Common myeloid progenitor, CD34-positive (primary cell): ENCODE measurements around the gene PAX8.

Source experiments
- CTCF ChIA-PET: fragments of 350-600 bp; sonication (Branson Sonifier 250); formaldehyde crosslinking; loops from one replicate; lab custom pipeline; 2021; ENCODE audit warnings: antibody characterized with exemption; lab: Charles Lee
- POLR2A ChIA-PET: fragments of 350-600 bp; sonication (Branson Sonifier 250); formaldehyde crosslinking; loops from one replicate; lab custom pipeline; 2021; ENCODE audit warnings: antibody characterized with exemption; lab: Charles Lee
- DNase-seq, 3 donors: peaks; one replicate each; pipeline versions ENCODE4 v3.0.0 to v3.0.0-alpha.2; 2013
- H3K27ac ChIP-seq, 2 experiments: 1 replicate in 1 of 2; 2 replicates in 1 of 2; pipeline ENCODE4 v1.7.0; 2013; ENCODE audit warnings: inconsistent platforms in 2 of 2, low read length in 2 of 2, mild to moderate bottlenecking in 2 of 2, low read depth in 1 of 2, moderate library complexity in 1 of 2; ENCODE audit not compliant: severe bottlenecking in 2 of 2, insufficient read depth in 1 of 2, poor library complexity in 1 of 2
- H3K27me3 ChIP-seq, 5 experiments: replicated peaks in 2 of 5; 1 replicate in 3 of 5; 2 replicates in 2 of 5; pipeline versions ENCODE4 v1.6.1 to v1.7.0; 2013; ENCODE audit warnings: low read length in 4 of 5, mild to moderate bottlenecking in 2 of 5, moderate library complexity in 2 of 5, inconsistent platforms in 1 of 5; ENCODE audit not compliant: insufficient read depth in 5 of 5, control insufficient read depth in 4 of 5
- H3K36me3 ChIP-seq, 4 experiments: 1 replicate in 2 of 4; 2 replicates in 2 of 4; pipeline versions ENCODE4 v1.6.1 to v1.7.0; 2013; ENCODE audit warnings: low read length in 3 of 4, control low read depth in 1 of 4, mild to moderate bottlenecking in 1 of 4; ENCODE audit not compliant: control insufficient read depth in 4 of 4, insufficient read depth in 4 of 4
- H3K4me1 ChIP-seq, 4 experiments: 1 replicate in 3 of 4; 2 replicates in 1 of 4; pipeline versions ENCODE4 v1.6.1 to v1.7.1; 2013; ENCODE audit warnings: low read length in 3 of 4, mild to moderate bottlenecking in 3 of 4, control low read depth in 1 of 4, inconsistent platforms in 1 of 4, moderate library complexity in 1 of 4; ENCODE audit not compliant: control insufficient read depth in 4 of 4, insufficient read depth in 4 of 4; ENCODE audit errors: control extremely low read depth in 1 of 4
- H3K4me3 ChIP-seq, 7 experiments: 1 replicate in 4 of 7; 2 replicates in 3 of 7; pipeline versions ENCODE4 v1.5.1 to v1.7.0; 2013; ENCODE audit warnings: mild to moderate bottlenecking in 7 of 7, low read length in 6 of 7, moderate library complexity in 6 of 7, inconsistent platforms in 2 of 7, low read depth in 2 of 7, control low read depth in 1 of 7; ENCODE audit not compliant: insufficient read depth in 4 of 7, control insufficient read depth in 1 of 7; ENCODE audit errors: extremely low read depth in 1 of 7
- H3K9me3 ChIP-seq, 5 experiments: 1 replicate in 4 of 5; 2 replicates in 1 of 5; pipeline versions ENCODE4 v1.6.1 to v1.7.1; 2013; ENCODE audit warnings: low read length in 4 of 5, mild to moderate bottlenecking in 2 of 5, inconsistent platforms in 1 of 5, low read depth in 1 of 5, moderate library complexity in 1 of 5; ENCODE audit not compliant: control insufficient read depth in 4 of 5, insufficient read depth in 2 of 5; ENCODE audit errors: control extremely low read depth in 1 of 5
- WGBS: methylation state at CpG from one replicate; pipeline ENCODE4 v1.1.5; 2013; ENCODE audit not compliant: insufficient coverage; 5-methylcytosine and 5-hydroxymethylcytosine counted together

The PAX8 gene

GRCh38 chr2:113197347-113198047 lies 81.2 kb downstream of the PAX8 start:
- H3K4me3 ChIP-seq, result no peak overlapping the region
- H3K27ac ChIP-seq, result no peak overlapping the region
- H3K4me1 ChIP-seq, result peaks cover 0 to 6% (median 2%) of the 10 kb centered on the region in 4 experiments
- H3K27me3 ChIP-seq, result no peaks in the 10 kb centered on the region
- CTCF ChIA-PET, result interaction anchor here (0.6 to 18.0 kb wide), 15 partner anchors 7 to 173 kb away, joined by 3 to 286 read pairs (median 4); partner anchors contain the start of gene PSD4
- POLR2A ChIA-PET, result no interaction called here
- WGBS, result 82% methylated on average over 7 of the region's 17 CpGs
- DNase-seq, result no peak
- H3K9me3 ChIP-seq, result no peaks in the 10 kb centered on the region
- peaks cover 19 to 91% (median 63%) of the 10 kb centered on the region in 4 experiments for H3K36me3 ChIP-seq

- Histone ChIP-seq H3K27ac (no peak overlapping the region), H3K4me1 (peaks cover 0 to 6% (median 2%) of the 10 kb centered on the region in 4 experiments), H3K27me3 (no peaks in the 10 kb centered on the region), H3K9me3 (no peaks in the 10 kb centered on the region), H3K4me3 (no peak overlapping the region), H3K36me3 (peaks cover 16 to 90% (median 60%) of the 10 kb centered on the region in 4 experiments)
- 100% methylated on average over 4 of the region's 4 CpGs for WGBS
- POLR2A ChIA-PET, result no interaction called here
- CTCF ChIA-PET, result interaction anchor here (0.6 to 18.0 kb wide), 9 partner anchors 16 to 174 kb away, joined by 3 to 286 read pairs (median 4); partner anchors contain the start of gene PSD4
- DNase-seq, result no peak
Measured at GRCh38 chr2:113196839-113197238, 81.9 kb downstream of the PAX8 start.

- no peaks in the 10 kb centered on the region for H3K9me3 ChIP-seq
- no peak overlapping the region for H3K27ac ChIP-seq
- H3K27me3 ChIP-seq, result no peaks in the 10 kb centered on the region
- peaks cover 0 to 6% (median 2%) of the 10 kb centered on the region in 4 experiments for H3K4me1 ChIP-seq
- POLR2A ChIA-PET, result no interaction called here
- no peak overlapping the region for H3K4me3 ChIP-seq
- WGBS, result 97% methylated on average over 10 of the region's 11 CpGs
- no peak for DNase-seq
- H3K36me3 ChIP-seq, result peaks cover 12 to 90% (median 59%) of the 10 kb centered on the region in 4 experiments
- CTCF ChIA-PET, result interaction anchor here (0.7 to 18.0 kb wide), 6 partner anchors 21 to 118 kb away, joined by 3 to 286 read pairs (median 5); partner anchors contain the start of gene PSD4
Measured at GRCh38 chr2:113195923-113196501, 82.7 kb downstream of the PAX8 start.

GRCh38 chr2:113192459-113193100 lies 86.1 kb downstream of the PAX8 start:
- CTCF ChIA-PET, result interaction anchor here (1.0 to 18.0 kb wide), 6 partner anchors 11 to 113 kb away, joined by 3 to 286 read pairs (median 5); no protein-coding TSS in a partner anchor
- H3K27ac ChIP-seq, result no peak overlapping the region
- H3K4me3 ChIP-seq, result no peak overlapping the region
- 100% methylated on average over 5 of the region's 7 CpGs for WGBS
- H3K9me3 ChIP-seq, result no peaks in the 10 kb centered on the region
- no peaks in the 10 kb centered on the region for H3K4me1 ChIP-seq
- H3K36me3 ChIP-seq, result peaks cover 11 to 74% (median 52%) of the 10 kb centered on the region in 4 experiments
- no peak for DNase-seq
- POLR2A ChIA-PET, result no interaction called here
- no peaks in the 10 kb centered on the region for H3K27me3 ChIP-seq

GRCh38 chr2:113190871-113191270 lies 87.8 kb downstream of the PAX8 start:
- no CpG with 5 or more reads among the region's 1 CpG for WGBS
- Histone ChIP-seq H3K36me3 (peaks cover 17 to 73% (median 48%) of the 10 kb centered on the region in 4 experiments), H3K27me3 (no peaks in the 10 kb centered on the region), H3K27ac (no peak overlapping the region), H3K9me3 (no peaks in the 10 kb centered on the region), H3K4me1 (no peaks in the 10 kb centered on the region), H3K4me3 (no peak overlapping the region)
- ChIA-PET POLR2A (interaction anchor here (1.2 kb wide), 1 partner anchor 15 kb away, joined by 3 read pairs; no protein-coding TSS in a partner anchor), CTCF (interaction anchor here (1.3 to 18.0 kb wide), 8 partner anchors 8 to 54 kb away, joined by 4 to 286 read pairs (median 5); no protein-coding TSS in a partner anchor)
- no peak for DNase-seq

GRCh38 chr2:113187771-113188170 lies 91.0 kb downstream of the PAX8 start:
- no peaks in the 10 kb centered on the region for H3K9me3 ChIP-seq
- no peaks in the 10 kb centered on the region for H3K27me3 ChIP-seq
- ChIA-PET POLR2A (no interaction called here), CTCF (interaction anchor here (1.9 kb wide), 1 partner anchor 13 kb away, joined by 5 read pairs; no protein-coding TSS in a partner anchor)
- peaks cover 15 to 74% (median 46%) of the 10 kb centered on the region in 4 experiments for H3K36me3 ChIP-seq
- H3K27ac ChIP-seq, result no peak overlapping the region
- no CpG with 5 or more reads among the region's 6 CpGs for WGBS
- H3K4me3 ChIP-seq, result no peak overlapping the region
- H3K4me1 ChIP-seq, result no peaks in the 10 kb centered on the region
- no peak for DNase-seq
